HepG2 (cell line): Measurements from ENCODE around the gene SYNJ2. TPM values are rescaled to one million over a fixed set of nuclear protein-coding genes. Genes with fewer than 3 reads are reported as not detected.
A peak's percentile ranks its signal among the peaks of the same experiment; 100 is the strongest.

Experiments used
- ATAC-seq: fragments of 200-7000 bp; cut with Tn5 transposase; 3 replicates; pipeline ENCODE4 v1.9.1; 2020; ENCODE audit warnings: mild to moderate bottlenecking, moderate library complexity
- BruUV-seq: library from RNA; stranded (reverse); fragments of 400-500 nt; replicated peaks from 2 replicates; lab custom pipeline; 2021; lab: Mats Ljungman, UMichigan
- CTCF ChIA-PET: fragments of 300-600 bp; formaldehyde crosslinking; extraction: SDS; loops from one replicate; lab custom pipeline; 2021; ENCODE audit warnings: low total read pairs, inconsistent platforms, low intra/inter-chr PET ratio; lab: Yijun Ruan, JAX
- POLR2A ChIA-PET: fragments of 350-600 bp; sonication (Branson Sonifier 250); formaldehyde crosslinking; loops from one replicate; lab custom pipeline; 2020; ENCODE audit warnings: antibody characterized with exemption, inconsistent platforms; lab: Yijun Ruan, JAX
- DNase-seq: peaks from one replicate; pipeline ENCODE4 v3.0.0-alpha.2; 2015; ENCODE audit warnings: low spot score
- FAIRE-seq: peaks from 3 replicates; lab custom pipeline; 2011; peaks lifted over from hg19 to GRCh38; lab: Jason Lieb, UNC
- H2AFZ ChIP-seq: one replicate; pipeline ENCODE4 v1.6.1; 2011; ENCODE audit warnings: low read length, inconsistent platforms
- H3K27ac ChIP-seq: fragments of 300-600 bp; 3 replicates; pipeline ENCODE4 v1.8.0; 2011; ENCODE audit warnings: mixed run types, mild to moderate bottlenecking, mixed read lengths, low read length, inconsistent platforms; ENCODE audit not compliant: insufficient read depth; ENCODE audit errors: extremely low read length
- H3K27me3 ChIP-seq, 2 experiments: fragments of 200-600 bp in 1 of 2; 2 replicates in 1 of 2; 3 replicates in 1 of 2; pipeline versions ENCODE4 v1.6.0 to v1.8.0; 2011; ENCODE audit warnings: low read length in 2 of 2, mild to moderate bottlenecking in 2 of 2, moderate library complexity in 2 of 2, inconsistent platforms in 1 of 2; ENCODE audit not compliant: insufficient read depth in 2 of 2, control insufficient read depth in 1 of 2
- H3K36me3 ChIP-seq, 2 experiments: fragments of 200-600 bp in 1 of 2; replicated peaks in 1 of 2; 2 replicates in 1 of 2; 3 replicates in 1 of 2; pipeline versions ENCODE4 v1.5.1 to v1.8.0; 2011; ENCODE audit warnings: low read length in 2 of 2, inconsistent platforms in 1 of 2; ENCODE audit not compliant: insufficient read depth in 2 of 2, control insufficient read depth in 1 of 2
- H3K4me1 ChIP-seq: 2 replicates; pipeline ENCODE4 v1.5.1; 2012; ENCODE audit warnings: low read length, inconsistent platforms; ENCODE audit not compliant: insufficient read depth
- H3K4me2 ChIP-seq: 2 replicates; pipeline ENCODE4 v1.6.0; 2011; ENCODE audit warnings: low read depth, low read length, inconsistent platforms
- H3K4me3 ChIP-seq, 3 experiments: fragments of 200-600 bp in 1 of 3; sonication (generic), shearing (Covaris generic) in 1 of 3; replicated peaks in 1 of 3; 2 replicates each; pipeline ENCODE4 v1.5.1; 2011 to 2016; ENCODE audit warnings: low read length in 3 of 3, inconsistent platforms in 2 of 3, low read depth in 2 of 3, mild to moderate bottlenecking in 2 of 3, control low read depth in 1 of 3, mixed read lengths in 1 of 3; ENCODE audit not compliant: insufficient read depth in 1 of 3
- H3K79me2 ChIP-seq: one replicate; pipeline ENCODE4 v1.6.1; 2011; ENCODE audit warnings: low read length, inconsistent platforms; ENCODE audit not compliant: insufficient read depth
- H3K9ac ChIP-seq: 2 replicates; pipeline ENCODE4 v1.6.0; 2011; ENCODE audit warnings: mild to moderate bottlenecking, low read depth, low read length, inconsistent platforms; ENCODE audit not compliant: insufficient read depth
- H3K9me3 ChIP-seq: 2 replicates; pipeline ENCODE4 v1.5.1; 2012; ENCODE audit warnings: mild to moderate bottlenecking, low read length
- H4K20me1 ChIP-seq: 2 replicates; pipeline ENCODE4 v1.6.0; 2011; ENCODE audit warnings: inconsistent platforms, mild to moderate bottlenecking, low read length, moderate library complexity; ENCODE audit not compliant: insufficient read depth
- ATAD3A ChIP-seq: sonication (generic); formaldehyde crosslinking; IDR thresholded peaks from 2 replicates; pipeline ENCODE4 v1.4.0; 2020; ENCODE audit warnings: missing genetic modification reagents
- DPF2 ChIP-seq: sonication (generic); formaldehyde crosslinking; IDR thresholded peaks from 2 replicates; pipeline ENCODE4 v1.4.0; 2020; ENCODE audit warnings: mild to moderate bottlenecking, low read depth, missing genetic modification reagents, borderline replicate concordance
- GATAD1 ChIP-seq: IDR thresholded peaks from 2 replicates; pipeline ENCODE4 v1.6.1; 2016; ENCODE audit warnings: missing genetic modification reagents, missing compliant biosample characterization
- GFI1 ChIP-seq: sonication (generic); formaldehyde crosslinking; IDR thresholded peaks from 2 replicates; pipeline ENCODE4 v1.5.0; 2020; ENCODE audit warnings: missing genetic modification reagents, mild to moderate bottlenecking, borderline replicate concordance
- GLI4 ChIP-seq: sonication (generic); formaldehyde crosslinking; IDR thresholded peaks from 2 replicates; pipeline ENCODE4 v1.5.1; 2020; ENCODE audit warnings: missing genetic modification reagents, mild to moderate bottlenecking, moderate library complexity, borderline replicate concordance
- HBP1 ChIP-seq: IDR thresholded peaks from 2 replicates; pipeline ENCODE4 v1.6.1; 2016; ENCODE audit warnings: low read depth, control low read depth
- HMG20B ChIP-seq: conservative IDR thresholded peaks from 2 replicates; pipeline ENCODE4 v1.6.1; 2016; ENCODE audit warnings: missing genetic modification reagents, missing compliant biosample characterization
- NR1H2 ChIP-seq: sonication (generic); formaldehyde crosslinking; IDR thresholded peaks from 2 replicates; pipeline ENCODE4 v1.8.1; 2022; ENCODE audit warnings: low read depth, missing genetic modification reagents, borderline replicate concordance
- RERE ChIP-seq: IDR thresholded peaks from 2 replicates; pipeline ENCODE4 v1.6.1; 2016; ENCODE audit warnings: low read depth, missing genetic modification reagents, missing compliant biosample characterization
- SAP130 ChIP-seq: IDR thresholded peaks from 2 replicates; pipeline ENCODE4 v1.6.1; 2016; ENCODE audit warnings: low read depth
- SMYD3 ChIP-seq: sonication (generic); formaldehyde crosslinking; IDR thresholded peaks from 2 replicates; pipeline ENCODE4 v1.8.1; 2023; ENCODE audit warnings: mild to moderate bottlenecking, missing genetic modification reagents
- SOX6 ChIP-seq, 2 experiments: fragments of 450-650 bp in 1 of 2; sonication (generic) in 1 of 2; formaldehyde crosslinking in 1 of 2; IDR thresholded peaks; 2 replicates each; pipeline versions ENCODE4 v1.4.0 to v1.6.1; 2017 to 2020; ENCODE audit warnings: antibody characterized with exemption in 1 of 2, mild to moderate bottlenecking in 1 of 2, missing genetic modification reagents in 1 of 2
- ZFP41 ChIP-seq: sonication (generic); formaldehyde crosslinking; IDR thresholded peaks from 2 replicates; pipeline ENCODE4 v1.4.0; 2020; ENCODE audit warnings: mild to moderate bottlenecking, missing genetic modification reagents, borderline replicate concordance
- ZNF232 ChIP-seq: sonication (generic); formaldehyde crosslinking; IDR thresholded peaks from 2 replicates; pipeline ENCODE4 v1.4.0; 2020; ENCODE audit warnings: missing genetic modification reagents, borderline replicate concordance
- WGBS: methylation state at CpG from one replicate; pipeline ENCODE4 v1.1.6; 2017; ENCODE audit warnings: low lambda C conversion rate; 5-methylcytosine and 5-hydroxymethylcytosine counted together
- in situ Hi-C: cut with HindIII; loops from 2 replicates; pipeline ENCODE4 v1.10.0; 2017; ENCODE audit warnings: low pct_unique_long_range_greater_than_20kb; ENCODE audit not compliant: extremely low pct_ligation_motif_present
- intact Hi-C: fragments of 100-400 bp; cut with micrococcal nuclease; formaldehyde crosslinking; loops from one replicate; pipeline ENCODE4 v1.10.0; 2022; ENCODE audit not compliant: unreplicated experiment
- polyA plus RNA-seq, 8 experiments: library from polyadenylated mRNA; depleted of rRNA in 3 of 8; stranded (reverse) in 7 of 8; unstranded in 1 of 8; fragments of >200 nt; fragmentation: Illumina TruSeq in 4 of 8; extraction: Trizol in 4 of 8; gene quantifications; 2 replicates each; pipeline versions ENCODE4 v1.2.1 to v1.2.3, GENCODE V29; 2011 to 2016; ENCODE audit warnings: low read depth in 4 of 8, missing spikeins in 1 of 8, mixed read lengths in 1 of 8; ENCODE audit not compliant: insufficient read depth in 1 of 8
- total RNA-seq, 5 experiments: library from RNA; depleted of rRNA; stranded (reverse); fragments of >200 nt; fragmentation: Illumina TruSeq; extraction: Trizol; gene quantifications; 2 replicates each; pipeline ENCODE4 v1.2.3, GENCODE V29; 2016; ENCODE audit warnings: low read depth in 1 of 5
- TF ChIP-seq, protein P1 (sequence below): sonication (generic); formaldehyde crosslinking; IDR thresholded peaks from 2 replicates; pipeline ENCODE4 v1.8.1; 2023; ENCODE audit warnings: mild to moderate bottlenecking, moderate library complexity, missing genetic modification reagents

The SYNJ2 gene
- total and polyA plus RNA-seq, 2 of the 13 experiments (the other 11 are each of a cell fraction or from before 2014, with no cell fraction given), result 39.1 to 57.6 TPM

- peak; percentile 43 for ATAC-seq
- in situ Hi-C loops (no loop called here), intact Hi-C loops (loop anchor here (1.0 kb wide), 2 partner anchors 10 to 21 kb away; no protein-coding TSS in a partner anchor)
- Histone ChIP-seq H4K20me1 (no peaks in the 10 kb centered on the region), H3K27me3 (peaks cover 6 to 13% of the 10 kb centered on the region in 2 experiments; a peak in 4 of 5 replicates), H3K36me3 (no peaks in the 10 kb centered on the region), H3K4me1 (peaks cover 67% of the 10 kb centered on the region), H3K27ac (no peak overlapping the region), H3K9me3 (no peaks in the 10 kb centered on the region), H3K9ac (no peak overlapping the region), H3K4me3 (peak overlapping the region in 1 of 3 experiments; percentile 26; a peak in 1 of 6 replicates), H3K79me2 (no peaks in the 10 kb centered on the region), H2AFZ (no peak overlapping the region), H3K4me2 (peak overlapping the region; percentile 46)
- FAIRE-seq, result peak; percentile 39
- WGBS, result 15% methylated on average over 3 of the region's 3 CpGs
- ChIA-PET POLR2A (interaction anchor here (3.5 kb wide), 1 partner anchor 21 kb away, joined by 22 read pairs; no protein-coding TSS in a partner anchor), CTCF (no interaction called here)
- BruUV-seq, result no TSS peak
- DNase-seq, result peak; percentile 83
- no peak for TF ChIP-seq ZNF232 (CRISPR knock-in tag)
- TF ChIP-seq SOX6 (IDR thresholded peaks at IDR 0.05), result no peak
- peak; percentile 98 for TF ChIP-seq SOX6 (CRISPR knock-in tag; IDR thresholded peaks at IDR 0.05)
- no peak for TF ChIP-seq GATAD1
- TF ChIP-seq GFI1 (CRISPR knock-in tag), result peak; percentile 94
- TF ChIP-seq SAP130 (CRISPR knock-in tag), result 0 out of 2 replicates have a peak, but pooled peaks have one; percentile 11
- no peak for TF ChIP-seq DPF2 (CRISPR knock-in tag)
- TF ChIP-seq NR1H2, result no peak
- TF ChIP-seq HBP1 (CRISPR knock-in tag), result no peak
- TF ChIP-seq SMYD3 (CRISPR knock-in tag), result no peak
- TF ChIP-seq ZFP41 (CRISPR knock-in tag), result no peak
- TF ChIP-seq, protein P1, sequence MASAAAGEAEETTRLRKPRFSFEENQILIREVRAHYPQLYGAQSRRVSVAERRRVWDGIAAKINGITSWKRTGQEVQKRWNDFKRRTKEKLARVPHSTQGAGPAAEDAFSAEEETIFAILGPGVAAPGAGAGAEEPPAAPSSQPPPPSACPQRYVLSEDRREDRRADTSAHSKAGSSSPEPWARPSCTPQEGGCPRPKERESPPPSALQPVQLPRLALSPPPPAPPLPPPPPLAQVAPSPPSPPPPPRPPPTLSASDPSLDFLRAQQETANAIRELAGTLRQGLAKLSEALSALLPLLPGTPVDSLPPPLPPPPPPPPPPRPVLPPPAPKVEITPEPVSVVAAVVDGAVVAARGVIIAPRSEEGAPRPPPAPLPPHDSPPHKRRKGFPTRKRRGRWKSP (CRISPR knock-in tag), result 0 out of 2 replicates have a peak, but pooled peaks have one; percentile 34
- no peak for TF ChIP-seq ATAD3A (CRISPR knock-in tag)
- peak; percentile 60; the same call in 1 of the 2 replicates for TF ChIP-seq HMG20B (CRISPR knock-in tag)
- TF ChIP-seq RERE (CRISPR knock-in tag), result peak; percentile 29; the same call in 1 of the 2 replicates
- no peak for TF ChIP-seq GLI4 (CRISPR knock-in tag)
Measured at GRCh38 chr6:157974967-157975366, 6.7 kb upstream of the SYNJ2 start.
